Endothelial cell of umbilical vein (primary cell): Measurements from ENCODE around the gene SNAP25. TPM values are rescaled to one million over a fixed set of nuclear protein-coding genes. Genes with fewer than 3 reads are reported as not detected.

Experiments used
- BruUV-seq: library from RNA; stranded (reverse); fragments of 400-500 nt; replicated peaks from 2 replicates; lab custom pipeline; 2021; lab: Mats Ljungman, UMichigan
- CTCF ChIA-PET: fragments of 300-600, 350-600 bp; sonication (Branson Sonifier 250); formaldehyde crosslinking; loops from one replicate; lab custom pipeline; 2021; ENCODE audit warnings: antibody characterized with exemption, inconsistent platforms; lab: Charles Lee
- POLR2A ChIA-PET: fragments of 300-600, 350-600 bp; sonication (Branson Sonifier 250); formaldehyde crosslinking; loops from one replicate; lab custom pipeline; 2021; ENCODE audit warnings: antibody characterized with exemption, inconsistent platforms; lab: Charles Lee
- DNase-seq: peaks from one replicate; pipeline ENCODE4 v3.0.0-alpha.2; 2011; ENCODE audit warnings: low read depth, low spot score
- FAIRE-seq: peaks from 2 replicates; lab custom pipeline; 2011; peaks lifted over from hg19 to GRCh38; lab: Jason Lieb, UNC
- H2AFZ ChIP-seq: 2 replicates; pipeline ENCODE4 v1.6.0; 2012; ENCODE audit warnings: low read depth, low read length, control low read depth, inconsistent platforms
- H3K27ac ChIP-seq: 2 replicates; pipeline ENCODE4 v1.5.1; 2011; ENCODE audit warnings: low read depth, mild to moderate bottlenecking, control low read depth, low read length, moderate library complexity; ENCODE audit not compliant: insufficient read depth
- H3K27me3 ChIP-seq, 2 experiments: 2 replicates each; pipeline versions ENCODE4 v1.6.0 to v1.6.1; 2011; ENCODE audit warnings: low read length in 2 of 2, mixed read lengths in 1 of 2; ENCODE audit not compliant: control insufficient read depth in 2 of 2, insufficient read depth in 2 of 2
- H3K36me3 ChIP-seq, 2 experiments: 2 replicates in 1 of 2; 3 replicates in 1 of 2; pipeline ENCODE4 v1.5.1; 2011; ENCODE audit warnings: low read length in 2 of 2, mild to moderate bottlenecking in 1 of 2, moderate library complexity in 1 of 2; ENCODE audit not compliant: control insufficient read depth in 2 of 2, insufficient read depth in 2 of 2; ENCODE audit errors: extremely low read depth in 1 of 2
- H3K4me1 ChIP-seq: 3 replicates; pipeline ENCODE4 v1.5.1; 2011; ENCODE audit warnings: mild to moderate bottlenecking, low read length; ENCODE audit not compliant: control insufficient read depth, insufficient read depth; ENCODE audit errors: extremely low read depth
- H3K4me2 ChIP-seq: 2 replicates; pipeline ENCODE4 v1.6.1; 2011; ENCODE audit warnings: low read length, control low read depth, mixed read lengths; ENCODE audit not compliant: insufficient read depth
- H3K4me3 ChIP-seq, 3 experiments: fragments of 200-600 bp in 1 of 3; sonication (generic), shearing (Covaris generic) in 1 of 3; replicated peaks in 1 of 3; 2 replicates each; pipeline ENCODE4 v1.5.1; 2011 to 2016; ENCODE audit warnings: control low read depth in 3 of 3, low read length in 3 of 3, mild to moderate bottlenecking in 2 of 3, inconsistent platforms in 1 of 3, low read depth in 1 of 3, moderate library complexity in 1 of 3; ENCODE audit not compliant: insufficient read depth in 1 of 3
- H3K79me2 ChIP-seq: 2 replicates; pipeline ENCODE4 v1.6.0; 2012; ENCODE audit warnings: low read length, inconsistent platforms; ENCODE audit not compliant: control insufficient read depth, insufficient read depth
- H3K9ac ChIP-seq: replicated peaks from 2 replicates; pipeline ENCODE3; 2011; ENCODE audit warnings: low read length, control low read depth; ENCODE audit not compliant: insufficient read depth; ENCODE audit errors: extremely low read depth
- H3K9me1 ChIP-seq: replicated peaks from 3 replicates; pipeline ENCODE4 v1.6.0; 2011; ENCODE audit warnings: mild to moderate bottlenecking, low read length; ENCODE audit not compliant: control insufficient read depth, insufficient read depth; ENCODE audit errors: extremely low read depth
- H3K9me3 ChIP-seq: replicated peaks from 2 replicates; pipeline ENCODE4 v1.5.1; 2012; ENCODE audit warnings: low read length, inconsistent platforms; ENCODE audit not compliant: control insufficient read depth, insufficient read depth
- H4K20me1 ChIP-seq: replicated peaks from 2 replicates; pipeline ENCODE3; 2011; ENCODE audit warnings: mild to moderate bottlenecking, low read length; ENCODE audit not compliant: control insufficient read depth, insufficient read depth; ENCODE audit errors: extremely low read depth
- EZH2 ChIP-seq: IDR thresholded peaks from 2 replicates; pipeline ENCODE4 v1.6.1; 2012; ENCODE audit warnings: borderline replicate concordance, low read depth, mild to moderate bottlenecking, moderate library complexity, low read length, inconsistent platforms; ENCODE audit not compliant: severe bottlenecking
- FOS ChIP-seq: IDR thresholded peaks from 2 replicates; pipeline ENCODE4 v1.6.1; 2011; ENCODE audit warnings: mild to moderate bottlenecking, low read length, moderate library complexity, borderline replicate concordance; ENCODE audit not compliant: insufficient read depth
- GATA2 ChIP-seq: IDR thresholded peaks from 2 replicates; pipeline ENCODE4 v1.7.0; 2011; ENCODE audit warnings: low read depth, mild to moderate bottlenecking, moderate library complexity, mixed read lengths, low read length; ENCODE audit not compliant: insufficient read length, insufficient read depth
- JUN ChIP-seq: IDR thresholded peaks from 2 replicates; pipeline ENCODE4 v1.6.1; 2011; ENCODE audit warnings: borderline replicate concordance, low read depth; ENCODE audit not compliant: insufficient read length, insufficient read depth
- MYC ChIP-seq: IDR thresholded peaks from one replicate; pipeline ENCODE4 v1.6.1; 2011; ENCODE audit warnings: mild to moderate bottlenecking, low read depth, low read length
- POLR2A ChIP-seq: IDR thresholded peaks from 2 replicates; pipeline ENCODE4 v1.6.1; 2012; ENCODE audit warnings: low read depth, mild to moderate bottlenecking, control low read depth, low read length
- POLR2AphosphoS5 ChIP-seq: IDR thresholded peaks from 2 replicates; pipeline ENCODE4 v1.6.1; 2012; ENCODE audit warnings: low read depth, mild to moderate bottlenecking, control low read depth, low read length, moderate library complexity; ENCODE audit not compliant: insufficient read depth
- dilution Hi-C: fragments of 300-500 bp; cut with MboI; formaldehyde crosslinking; loops from one replicate; pipeline ENCODE4 v1.15.0; 2019; ENCODE audit warnings: low sequenced_read_pairs; ENCODE audit not compliant: extremely low pct_ligation_motif_present
- intact Hi-C: fragments of 100-400 bp; cut with micrococcal nuclease; formaldehyde crosslinking; loops from one replicate; pipeline ENCODE4 v1.10.0; 2022
- polyA plus RNA-seq, 4 experiments: library from polyadenylated mRNA; depleted of rRNA in 3 of 4; stranded (reverse) in 3 of 4; unstranded in 1 of 4; fragments of >200 nt; gene quantifications; 2 replicates each; pipeline versions ENCODE4 v1.2.1 to v1.2.3, GENCODE V29; 2011 to 2012; ENCODE audit warnings: missing spikeins in 1 of 4
- total RNA-seq: library from RNA; stranded (reverse); gene quantifications from 2 replicates; pipeline ENCODE4 v1.2.3, GENCODE V29; 2021
- TF ChIP-seq, protein P1 (sequence below), 2 donors: IDR thresholded peaks; 1 replicate in 1 of 2; 2 replicates in 1 of 2; pipeline ENCODE4 v1.5.1; 2011; ENCODE audit warnings: low read length in 2 of 2, mild to moderate bottlenecking in 2 of 2, moderate library complexity in 2 of 2, control low read depth in 1 of 2, inconsistent platforms in 1 of 2, low read depth in 1 of 2; ENCODE audit not compliant: insufficient read depth in 1 of 2; ENCODE audit errors: extremely low read depth in 1 of 2
- TF ChIP-seq, protein P2 (sequence below): IDR thresholded peaks from 2 replicates; pipeline ENCODE4 v1.6.1; 2011; ENCODE audit not compliant: insufficient read depth, insufficient read length

SNAP25 gene
- total and polyA plus RNA-seq, 2 donors (not counting 3 experiments of a cell fraction or from before 2014, with no cell fraction given), result 3.9 to 4.4 TPM

DNA sequence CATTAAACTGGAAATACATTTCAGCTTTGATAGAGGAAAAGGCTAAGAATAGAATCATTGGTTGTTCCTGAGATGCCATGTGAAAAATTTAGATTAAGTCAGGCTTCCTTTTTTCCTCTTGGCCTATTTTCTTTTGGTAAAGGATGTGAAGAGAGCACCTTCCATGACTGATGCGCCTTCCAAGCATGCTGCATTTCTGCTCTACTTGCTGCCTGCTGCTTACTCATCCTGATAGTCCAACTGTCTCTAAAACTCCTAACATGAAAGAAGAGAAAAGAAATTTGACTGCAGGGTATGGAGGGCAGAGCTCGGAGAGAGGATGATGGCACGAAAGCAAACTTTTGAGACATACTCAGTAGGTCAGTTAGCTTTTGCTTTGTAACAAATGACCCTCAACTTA is 28.8 kb downstream of the SNAP25 start:
- no TSS peak for BruUV-seq
- Histone ChIP-seq H3K9ac (no peak overlapping the region), H2AFZ (no peak overlapping the region), H3K9me3 (no peaks in the 10 kb centered on the region), H3K4me2 (no peak overlapping the region), H3K36me3 (no peaks in the 10 kb centered on the region), H3K79me2 (no peaks in the 10 kb centered on the region), H3K9me1 (no peaks in the 10 kb centered on the region), H4K20me1 (no peaks in the 10 kb centered on the region), H3K4me3 (no peak overlapping the region), H3K27me3 (no peaks in the 10 kb centered on the region), H3K4me1 (no peaks in the 10 kb centered on the region), H3K27ac (no peak overlapping the region)
- dilution Hi-C loops, result no loop called here
- TF ChIP-seq, protein P1, sequence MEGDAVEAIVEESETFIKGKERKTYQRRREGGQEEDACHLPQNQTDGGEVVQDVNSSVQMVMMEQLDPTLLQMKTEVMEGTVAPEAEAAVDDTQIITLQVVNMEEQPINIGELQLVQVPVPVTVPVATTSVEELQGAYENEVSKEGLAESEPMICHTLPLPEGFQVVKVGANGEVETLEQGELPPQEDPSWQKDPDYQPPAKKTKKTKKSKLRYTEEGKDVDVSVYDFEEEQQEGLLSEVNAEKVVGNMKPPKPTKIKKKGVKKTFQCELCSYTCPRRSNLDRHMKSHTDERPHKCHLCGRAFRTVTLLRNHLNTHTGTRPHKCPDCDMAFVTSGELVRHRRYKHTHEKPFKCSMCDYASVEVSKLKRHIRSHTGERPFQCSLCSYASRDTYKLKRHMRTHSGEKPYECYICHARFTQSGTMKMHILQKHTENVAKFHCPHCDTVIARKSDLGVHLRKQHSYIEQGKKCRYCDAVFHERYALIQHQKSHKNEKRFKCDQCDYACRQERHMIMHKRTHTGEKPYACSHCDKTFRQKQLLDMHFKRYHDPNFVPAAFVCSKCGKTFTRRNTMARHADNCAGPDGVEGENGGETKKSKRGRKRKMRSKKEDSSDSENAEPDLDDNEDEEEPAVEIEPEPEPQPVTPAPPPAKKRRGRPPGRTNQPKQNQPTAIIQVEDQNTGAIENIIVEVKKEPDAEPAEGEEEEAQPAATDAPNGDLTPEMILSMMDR (IDR thresholded peaks at IDR 0.05; ENCODE audit: extremely low read depth in 1 of 2, insufficient read depth in 1 of 2, low read depth in 1 of 2, low read length in 2 of 2), result no peak
- no peak for TF ChIP-seq JUN
- intact Hi-C loops, result no loop called here
- no peak for DNase-seq
- ChIA-PET CTCF (no interaction called here), POLR2A (no interaction called here)
- no peak for FAIRE-seq

DNA sequence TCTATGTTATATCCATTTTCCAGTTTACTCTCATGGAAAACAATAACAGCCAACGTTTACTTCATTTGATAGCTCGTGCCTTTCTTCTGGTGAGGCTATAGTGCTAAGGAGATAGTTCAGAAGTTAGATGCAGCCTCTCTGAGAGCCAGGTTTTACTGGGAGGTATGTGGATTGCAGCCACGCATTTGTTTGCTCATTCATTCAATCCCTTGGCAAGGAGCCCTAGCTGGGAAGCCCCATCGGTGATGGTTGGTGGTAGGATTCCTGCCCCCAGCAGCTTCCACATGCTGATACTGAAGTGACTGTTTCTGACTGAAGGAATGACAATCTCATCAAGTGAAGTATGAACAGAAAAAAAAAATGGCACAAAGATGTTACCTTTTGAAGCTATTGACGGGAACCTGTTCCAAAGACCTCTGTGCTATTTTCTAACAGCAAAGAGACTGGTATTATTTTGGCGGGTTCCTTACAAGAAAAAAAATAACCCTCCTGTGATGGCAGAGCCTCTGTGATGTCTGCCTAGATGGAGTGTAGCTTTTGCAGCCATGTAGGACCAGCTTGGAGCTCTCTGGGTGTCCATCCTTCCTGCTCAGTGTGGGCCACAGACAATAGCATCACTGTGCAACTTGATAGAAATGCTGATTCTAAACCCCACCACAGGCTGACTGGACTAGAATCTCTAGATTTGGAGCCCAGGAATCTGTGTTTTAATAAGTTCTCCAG is 30.6 kb downstream of the SNAP25 start:
- no peak for TF ChIP-seq JUN
- TF ChIP-seq, protein P1 (IDR thresholded peaks at IDR 0.05; ENCODE audit: extremely low read depth in 1 of 2, insufficient read depth in 1 of 2, low read depth in 1 of 2, low read length in 2 of 2), result no peak
- no peak for TF ChIP-seq FOS
- TF ChIP-seq MYC, result no peak
- TF ChIP-seq EZH2, result no peak
- no peak for TF ChIP-seq POLR2AphosphoS5
- TF ChIP-seq POLR2A, result no peak
- TF ChIP-seq, protein P2, sequence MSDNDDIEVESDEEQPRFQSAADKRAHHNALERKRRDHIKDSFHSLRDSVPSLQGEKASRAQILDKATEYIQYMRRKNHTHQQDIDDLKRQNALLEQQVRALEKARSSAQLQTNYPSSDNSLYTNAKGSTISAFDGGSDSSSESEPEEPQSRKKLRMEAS, result no peak
- TF ChIP-seq GATA2, result no peak
- no peaks in the 10 kb centered on the region for H3K9me1 ChIP-seq
- intact Hi-C loops (no loop called here), dilution Hi-C loops (no loop called here)
- H3K4me3 ChIP-seq, result no peak overlapping the region
- no peak overlapping the region for H2AFZ ChIP-seq
- no peaks in the 10 kb centered on the region for H3K9me3 ChIP-seq
- no TSS peak for BruUV-seq
- POLR2A ChIA-PET, result no interaction called here
- no peaks in the 10 kb centered on the region for H3K79me2 ChIP-seq
- no peaks in the 10 kb centered on the region for H3K4me1 ChIP-seq
- no peak for DNase-seq
- H3K9ac ChIP-seq, result no peak overlapping the region
- no peak for FAIRE-seq
- H3K36me3 ChIP-seq, result no peaks in the 10 kb centered on the region
- peaks cover 0 to 2% of the 10 kb centered on the region in 2 experiments for H3K27me3 ChIP-seq
- H3K4me2 ChIP-seq, result no peak overlapping the region
- no peak overlapping the region for H3K27ac ChIP-seq
- CTCF ChIA-PET, result interaction anchor here (1.3 kb wide), 1 partner anchor 9 kb away, joined by 3 read pairs; no protein-coding TSS in a partner anchor
- H4K20me1 ChIP-seq, result no peaks in the 10 kb centered on the region
